Measurements from ENCODE around the gene FILIP1L.

The FILIP1L gene

GRCh38 chr3:100018806-100019205, 95.5 kb downstream of the FILIP1L start:
- DNase-seq (ENCODE audit: low read depth, low spot score), result no peak
- TF ChIP-seq, protein P1, sequence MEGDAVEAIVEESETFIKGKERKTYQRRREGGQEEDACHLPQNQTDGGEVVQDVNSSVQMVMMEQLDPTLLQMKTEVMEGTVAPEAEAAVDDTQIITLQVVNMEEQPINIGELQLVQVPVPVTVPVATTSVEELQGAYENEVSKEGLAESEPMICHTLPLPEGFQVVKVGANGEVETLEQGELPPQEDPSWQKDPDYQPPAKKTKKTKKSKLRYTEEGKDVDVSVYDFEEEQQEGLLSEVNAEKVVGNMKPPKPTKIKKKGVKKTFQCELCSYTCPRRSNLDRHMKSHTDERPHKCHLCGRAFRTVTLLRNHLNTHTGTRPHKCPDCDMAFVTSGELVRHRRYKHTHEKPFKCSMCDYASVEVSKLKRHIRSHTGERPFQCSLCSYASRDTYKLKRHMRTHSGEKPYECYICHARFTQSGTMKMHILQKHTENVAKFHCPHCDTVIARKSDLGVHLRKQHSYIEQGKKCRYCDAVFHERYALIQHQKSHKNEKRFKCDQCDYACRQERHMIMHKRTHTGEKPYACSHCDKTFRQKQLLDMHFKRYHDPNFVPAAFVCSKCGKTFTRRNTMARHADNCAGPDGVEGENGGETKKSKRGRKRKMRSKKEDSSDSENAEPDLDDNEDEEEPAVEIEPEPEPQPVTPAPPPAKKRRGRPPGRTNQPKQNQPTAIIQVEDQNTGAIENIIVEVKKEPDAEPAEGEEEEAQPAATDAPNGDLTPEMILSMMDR (IDR thresholded peaks at IDR 0.05; ENCODE audit: low read depth, low read length), result no peak
- in situ Hi-C loops (cut with HindIII; ENCODE audit: low sequenced_read_pairs), result no loop called here
- H3K4me3 ChIP-seq (ENCODE audit: low read depth, low read length), result no peak overlapping the region

- DNase-seq (ENCODE audit: low read depth, low spot score), result no peak
- H3K4me3 ChIP-seq (ENCODE audit: low read depth, low read length), result no peak overlapping the region
- in situ Hi-C loops (cut with HindIII; ENCODE audit: low sequenced_read_pairs), result no loop called here
- TF ChIP-seq, protein P1 (IDR thresholded peaks at IDR 0.05; ENCODE audit: low read depth, low read length), result no peak
Measured at GRCh38 chr3:100010087-100010417, 104.2 kb downstream of the FILIP1L start.

DNA sequence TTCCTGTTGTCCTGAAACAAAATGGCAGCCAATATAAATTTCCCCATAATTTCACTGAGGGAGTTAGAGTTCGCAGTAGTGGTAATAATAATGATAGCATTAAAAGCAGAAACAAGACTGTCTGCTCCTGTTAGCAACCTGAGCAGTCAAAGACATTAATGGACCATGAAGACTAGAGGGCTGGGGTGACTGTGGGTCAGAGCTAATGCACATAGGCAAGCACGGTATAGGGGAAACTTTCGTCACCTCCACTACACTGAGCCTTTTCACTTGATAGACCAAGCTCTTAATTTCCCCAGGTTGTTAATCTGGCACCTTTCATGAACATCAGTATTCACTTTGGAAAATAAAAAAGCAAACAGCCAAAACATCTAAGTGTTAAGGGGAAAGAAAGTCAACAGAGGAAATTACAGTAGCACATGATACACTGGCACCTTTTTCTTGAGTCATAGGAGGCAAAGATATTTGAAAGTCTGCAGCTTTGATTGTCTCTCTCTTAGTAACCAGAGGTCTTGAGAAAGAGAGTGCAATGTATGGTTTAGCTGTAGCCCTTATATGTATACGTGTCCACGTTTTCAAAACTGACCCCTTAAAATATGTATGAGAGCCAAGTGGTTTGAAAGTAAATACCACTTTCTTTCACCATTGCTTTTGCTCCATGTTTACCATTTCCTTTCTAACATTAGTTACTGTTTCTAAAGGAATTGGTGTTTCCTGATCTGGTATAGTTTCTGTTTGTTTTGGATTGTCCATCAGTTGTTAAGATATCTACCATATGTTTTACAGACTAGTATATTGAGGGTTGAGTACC, 104.8 kb downstream of the FILIP1L start:
- no peak for DNase-seq (ENCODE audit: low read depth, low spot score)
- in situ Hi-C loops (cut with HindIII; ENCODE audit: low sequenced_read_pairs), result no loop called here
- TF ChIP-seq, protein P1 (IDR thresholded peaks at IDR 0.05; ENCODE audit: low read depth, low read length), result no peak
- no peak overlapping the region for H3K4me3 ChIP-seq (ENCODE audit: low read depth, low read length)

- in situ Hi-C loops (cut with HindIII; ENCODE audit: low sequenced_read_pairs), result no loop called here
- TF ChIP-seq, protein P1 (IDR thresholded peaks at IDR 0.05; ENCODE audit: low read depth, low read length), result no peak
- no peak overlapping the region for H3K4me3 ChIP-seq (ENCODE audit: low read depth, low read length)
- DNase-seq (ENCODE audit: low read depth, low spot score), result no peak
Measured at GRCh38 chr3:100008081-100008698, 106.1 kb downstream of the FILIP1L start.

DNA sequence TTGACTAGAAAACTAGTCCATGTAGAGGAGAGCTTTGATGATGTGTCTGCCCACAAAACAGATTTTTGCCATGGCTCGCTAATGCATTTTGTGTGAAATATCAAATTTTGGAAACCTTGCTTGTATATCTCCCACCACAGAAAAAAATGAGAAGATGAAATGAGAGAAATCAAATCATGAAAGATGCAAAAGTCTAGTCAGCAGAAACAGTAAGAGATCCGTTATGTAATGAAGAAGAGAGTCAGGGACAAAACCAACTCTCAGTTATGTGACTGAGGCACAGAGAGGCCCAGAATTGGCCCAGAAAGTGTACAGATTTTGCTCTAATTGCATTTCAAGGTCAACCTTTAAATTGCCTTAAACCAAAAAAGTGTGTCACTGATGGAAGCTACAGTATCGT, 107.0 kb downstream of the FILIP1L start:
- no peak overlapping the region for H3K4me3 ChIP-seq (ENCODE audit: low read depth, low read length)
- TF ChIP-seq, protein P1 (IDR thresholded peaks at IDR 0.05; ENCODE audit: low read depth, low read length), result no peak
- no peak for DNase-seq (ENCODE audit: low read depth, low spot score)
- in situ Hi-C loops (cut with HindIII; ENCODE audit: low sequenced_read_pairs), result no loop called here

DNA sequence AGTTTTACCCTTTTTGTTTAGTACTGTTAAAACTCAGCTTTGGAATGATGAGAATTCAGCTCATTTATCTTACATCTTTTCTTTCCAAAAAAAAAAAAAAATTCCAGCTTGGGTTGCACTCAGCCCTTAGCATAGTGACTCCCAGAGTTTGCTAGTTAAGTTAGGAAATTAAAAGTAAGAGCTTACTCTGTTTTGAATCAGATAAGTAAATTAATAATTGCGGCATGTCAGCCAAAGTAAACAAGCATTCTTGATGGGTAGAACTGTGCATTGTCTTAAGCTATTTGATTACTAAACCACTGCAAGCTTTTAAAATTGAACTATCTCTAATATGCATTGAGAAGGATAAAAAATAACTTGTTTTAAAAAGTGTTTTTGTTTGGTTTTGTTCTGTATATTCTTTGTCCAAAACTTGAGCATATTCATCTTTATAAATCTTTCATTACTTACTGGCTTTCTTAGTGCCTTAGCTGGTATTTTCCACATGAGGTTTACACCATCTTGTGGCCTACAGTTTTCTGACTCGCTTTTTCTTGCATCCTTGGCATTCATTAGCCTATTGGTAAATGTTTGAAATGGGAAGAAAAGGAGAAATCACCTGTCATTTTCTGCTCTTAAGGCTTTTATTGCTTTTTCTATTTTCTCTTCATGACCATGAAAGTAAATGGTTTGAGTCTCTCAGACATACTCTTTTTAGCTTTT, 107.6 kb downstream of the FILIP1L start:
- H3K4me3 ChIP-seq (ENCODE audit: low read depth, low read length), result no peak overlapping the region
- peak; percentile 50 for DNase-seq (ENCODE audit: low read depth, low spot score)
- TF ChIP-seq, protein P1 (IDR thresholded peaks at IDR 0.05; ENCODE audit: low read depth, low read length), result peak; percentile 24
- in situ Hi-C loops (cut with HindIII; ENCODE audit: low sequenced_read_pairs), result no loop called here
